Measurements from ENCODE around the gene VASP. TPM values are rescaled to one million over a fixed set of nuclear protein-coding genes. Genes with fewer than 3 reads are reported as not detected.

The VASP gene
- total and polyA plus RNA-seq, 2 of the 13 experiments (the other 11 are each of a cell fraction or from before 2014, with no cell fraction given), result 41.8 to 67.1 TPM

- TF ChIP-seq MIER3 (CRISPR knock-in tag; IDR thresholded peaks at IDR 0.05; ENCODE audit: borderline replicate concordance), result peak; percentile 35; the same call in 1 of the 2 replicates
- peak; percentile 64 to 88 for TF ChIP-seq HMGXB4 (CRISPR knock-in tag; IDR thresholded peaks at IDR 0.05; ENCODE audit: borderline replicate concordance in 1 of 2, low read depth in 1 of 2)
- peak; percentile 83 for TF ChIP-seq ZNF317 (CRISPR knock-in tag; IDR thresholded peaks at IDR 0.05)
- TF ChIP-seq ZNF7 (CRISPR knock-in tag; IDR thresholded peaks at IDR 0.05), result no peak
- TF ChIP-seq DMTF1 (CRISPR knock-in tag; IDR thresholded peaks at IDR 0.05), result no peak
- TF ChIP-seq HHEX (CRISPR knock-in tag; IDR thresholded peaks at IDR 0.05), result no peak
- TF ChIP-seq CBFB (CRISPR knock-in tag; IDR thresholded peaks at IDR 0.05), result 0 out of 2 replicates have a peak, but pooled peaks have one; percentile 14
- TF ChIP-seq IKZF5 (CRISPR knock-in tag; IDR thresholded peaks at IDR 0.05), result peak; percentile 74
- no peak for TF ChIP-seq ZEB1 (IDR thresholded peaks at IDR 0.05; ENCODE audit: insufficient replicate concordance, low read depth)
- no peak for TF ChIP-seq ZNF678 (CRISPR knock-in tag; IDR thresholded peaks at IDR 0.05)
- TF ChIP-seq ETV5 (CRISPR knock-in tag; IDR thresholded peaks at IDR 0.05; ENCODE audit: borderline replicate concordance), result no peak
- TF ChIP-seq BHLHE40 (IDR thresholded peaks at IDR 0.05; ENCODE audit: low read length), result peak; percentile 48; the same call in 1 of the 2 replicates
- TF ChIP-seq HMG20B (CRISPR knock-in tag; conservative IDR thresholded peaks at IDR 0.05), result 0 out of 2 replicates have a peak, but pooled peaks have one; percentile 27
- TF ChIP-seq ATM (IDR thresholded peaks at IDR 0.05; ENCODE audit: borderline replicate concordance), result no peak
- TF ChIP-seq MTERF4 (CRISPR knock-in tag; IDR thresholded peaks at IDR 0.05), result peak; percentile 70; the same call in 1 of the 2 replicates
- TF ChIP-seq KLF16 (CRISPR knock-in tag; IDR thresholded peaks at IDR 0.05), result peak in 1 of 2 experiments; percentile 77; a peak in 1 of 4 replicates
- no peak for TF ChIP-seq MIER2 (CRISPR knock-in tag; IDR thresholded peaks at IDR 0.05)
- no peak for TF ChIP-seq ISX (CRISPR knock-in tag; conservative IDR thresholded peaks at IDR 0.05)
- TF ChIP-seq ZNF564 (CRISPR knock-in tag; IDR thresholded peaks at IDR 0.05), result peak; percentile 67; the same call in 1 of the 2 replicates
- TF ChIP-seq MAX (IDR thresholded peaks at IDR 0.05), result peak; percentile 81
- no peak for TF ChIP-seq ZBTB1 (CRISPR knock-in tag; IDR thresholded peaks at IDR 0.05; ENCODE audit: borderline replicate concordance)
Observed at GRCh38 chr19:45469132-45469944, 37.9 kb upstream of the VASP start (continued).
